Testis (tissue), 2 donors: ENCODE results near the gene ADGRB3.

Source experiments
- CTCF ChIP-seq, 3 experiments: fragments of 450-650 bp in 2 of 3; fragments of 200-600 bp in 1 of 3; sonication (generic) in 1 of 3; IDR thresholded peaks; one replicate each; pipeline ENCODE4 v1.5.1; 2016 to 2019; ENCODE audit warnings: antibody characterized with exemption in 3 of 3, mild to moderate bottlenecking in 2 of 3, moderate library complexity in 1 of 3
- POLR2A ChIP-seq: fragments of 450-650 bp; IDR thresholded peaks from one replicate; pipeline ENCODE4 v1.6.1; 2017; ENCODE audit warnings: antibody characterized with exemption, mild to moderate bottlenecking, moderate library complexity

- TF ChIP-seq CTCF (IDR thresholded peaks at IDR 0.05), result no peak
- no peak for TF ChIP-seq POLR2A
These were observed 461.6 kb downstream of the ADGRB3 start for GRCh38 chr6:69096681-69097080.
